Hematopoietic multipotent progenitor cell treated with erythropoietin and hydrocortisone succinate and interleukin-3 and kit ligand, for 8 days (in vitro differentiated cells): ENCODE data around the gene ST3GAL5.
"Not testable (repeated sequence)": the region's sequence is repeated elsewhere in the genome, so short reads cannot be mapped to it uniquely, and the experiment has no call there.

Experiments used
- DNase-seq: peaks from one replicate; pipeline ENCODE4 v3.0.0-alpha.2; 2015

Gene ST3GAL5

GRCh38 chr2:85829394-85829793 lies 59.4 kb downstream of the ST3GAL5 start:
- DNase-seq, result not testable (repeated sequence)

- no peak for DNase-seq
Observed at GRCh38 chr2:85828725-85829124, 60.1 kb downstream of the ST3GAL5 start.

GRCh38 chr2:85827879-85828569 lies 60.8 kb downstream of the ST3GAL5 start:
- no peak for DNase-seq

GRCh38 chr2:85826990-85827878 lies 61.6 kb downstream of the ST3GAL5 start:
- peak; percentile 65 for DNase-seq

- no peak for DNase-seq
Observed at GRCh38 chr2:85823951-85824350, 64.8 kb downstream of the ST3GAL5 start.

GRCh38 chr2:85822766-85823165 lies 66.0 kb downstream of the ST3GAL5 start:
- DNase-seq, result no peak

GRCh38 chr2:85819811-85820510 lies 68.8 kb downstream of the ST3GAL5 start:
- DNase-seq, result no peak

- no peak for DNase-seq
Observed at GRCh38 chr2:85814802-85815550, 73.8 kb downstream of the ST3GAL5 start.

GRCh38 chr2:85813982-85814801 lies 74.6 kb downstream of the ST3GAL5 start:
- DNase-seq, result peak; percentile 78

- no peak for DNase-seq
Observed at GRCh38 chr2:85813211-85813981, 75.4 kb downstream of the ST3GAL5 start.

- DNase-seq, result no peak
Observed at GRCh38 chr2:85812094-85812735, 76.6 kb downstream of the ST3GAL5 start.

GRCh38 chr2:85811180-85812093 lies 77.4 kb downstream of the ST3GAL5 start:
- DNase-seq, result no peak

GRCh38 chr2:85810371-85811179 lies 78.2 kb downstream of the ST3GAL5 start:
- DNase-seq, result no peak

GRCh38 chr2:85807756-85808155 lies 81.0 kb downstream of the ST3GAL5 start:
- DNase-seq, result no peak

- no peak for DNase-seq
Observed at GRCh38 chr2:85806358-85807118, 82.3 kb downstream of the ST3GAL5 start.

GRCh38 chr2:85804583-85804982 lies 84.2 kb downstream of the ST3GAL5 start:
- peak; percentile 49 for DNase-seq

GRCh38 chr2:85803704-85804425 lies 84.9 kb downstream of the ST3GAL5 start:
- no peak for DNase-seq
